Loucy (cell line): Measurements from ENCODE around the gene SLC9B2.

Experiments
- H2AFZ ChIP-seq: fragments of 200-600 bp; sonication (generic); 2 replicates; pipeline ENCODE4 v1.6.0; 2016; ENCODE audit warnings: antibody characterized with exemption, mild to moderate bottlenecking, low read length, moderate library complexity
- H3F3A ChIP-seq: fragments of 200-600 bp; 2 replicates; pipeline ENCODE4 v1.6.0; 2016; ENCODE audit warnings: antibody characterized with exemption, low read depth, mild to moderate bottlenecking
- H3K27me3 ChIP-seq: fragments of 200-600 bp; sonication (generic); 2 replicates; pipeline ENCODE4 v1.6.1; 2014; ENCODE audit warnings: low read length, mild to moderate bottlenecking; ENCODE audit not compliant: insufficient read depth, poor library complexity, severe bottlenecking
- H3K36me3 ChIP-seq: fragments of 200-600 bp; sonication (generic); 2 replicates; pipeline ENCODE4 v1.6.1; 2016; ENCODE audit warnings: low read length; ENCODE audit not compliant: insufficient read depth
- H3K4me1 ChIP-seq: fragments of 200-600 bp; sonication (generic); 2 replicates; pipeline ENCODE4 v1.5.1; 2014; ENCODE audit warnings: low read length, mild to moderate bottlenecking; ENCODE audit not compliant: insufficient read depth, poor library complexity, severe bottlenecking
- H3K4me2 ChIP-seq: fragments of 200-600 bp; sonication (generic); 2 replicates; pipeline ENCODE4 v1.6.0; 2014; ENCODE audit warnings: antibody characterized with exemption, low read length, low read depth, mild to moderate bottlenecking; ENCODE audit not compliant: poor library complexity, severe bottlenecking
- H3K4me3 ChIP-seq: fragments of 200-600 bp; sonication (generic); 2 replicates; pipeline ENCODE4 v1.5.1; 2014; ENCODE audit warnings: low read length, mild to moderate bottlenecking, mixed read lengths; ENCODE audit not compliant: poor library complexity, severe bottlenecking
- H3K79me2 ChIP-seq: fragments of 200-600 bp; sonication (generic); 2 replicates; pipeline ENCODE4 v1.6.1; 2014; ENCODE audit warnings: low read length; ENCODE audit not compliant: insufficient read depth
- H3K9ac ChIP-seq: fragments of 200-600 bp; sonication (generic); 2 replicates; pipeline ENCODE4 v1.6.0; 2014; ENCODE audit warnings: mild to moderate bottlenecking, low read depth, low read length, moderate library complexity; ENCODE audit not compliant: poor library complexity, severe bottlenecking
- H3K9me2 ChIP-seq: fragments of 200-600 bp; sonication (generic); replicated peaks from 2 replicates; pipeline ENCODE4 v1.6.1; 2016; ENCODE audit warnings: low read depth, low read length, mixed read lengths
- H3K9me3 ChIP-seq: fragments of 200-600 bp; sonication (generic); 2 replicates; pipeline ENCODE4 v1.6.1; 2014; ENCODE audit warnings: mild to moderate bottlenecking, antibody characterized with exemption, low read length, low read depth; ENCODE audit not compliant: insufficient read depth
- H4K20me1 ChIP-seq: fragments of 200-600 bp; sonication (generic); 2 replicates; pipeline ENCODE4 v1.6.0; 2014; ENCODE audit warnings: antibody characterized with exemption, low read length, mild to moderate bottlenecking; ENCODE audit not compliant: insufficient read depth, poor library complexity, severe bottlenecking
- CTCF ChIP-seq: fragments of 200-600 bp; sonication (generic); conservative IDR thresholded peaks from 2 replicates; pipeline ENCODE4 v1.5.1; 2014; ENCODE audit warnings: mild to moderate bottlenecking, antibody characterized with exemption, low read length
- EZH2phosphoT487 ChIP-seq: fragments of 200-600 bp; IDR thresholded peaks from 2 replicates; pipeline ENCODE4 v1.6.1; 2018; ENCODE audit warnings: antibody characterized with exemption, mild to moderate bottlenecking, moderate library complexity, borderline replicate concordance

Gene SLC9B2

GRCh38 chr4:103091601-103092223 is 15.2 kb upstream of the SLC9B2 start:
- H2AFZ ChIP-seq, result no peak overlapping the region
- H3K4me1 ChIP-seq, result no peaks in the 10 kb centered on the region
- TF ChIP-seq EZH2phosphoT487 (no peak), CTCF (peak; percentile 89)
- no peaks in the 10 kb centered on the region for H3F3A ChIP-seq
- H3K4me2 ChIP-seq, result no peak overlapping the region
- no peaks in the 10 kb centered on the region for H3K9me3 ChIP-seq
- H3K27me3 ChIP-seq, result no peaks in the 10 kb centered on the region
- no peaks in the 10 kb centered on the region for H4K20me1 ChIP-seq
- H3K79me2 ChIP-seq, result no peaks in the 10 kb centered on the region
- H3K4me3 ChIP-seq, result no peak overlapping the region
- no peaks in the 10 kb centered on the region; the same call in 1 of the 2 replicates for H3K36me3 ChIP-seq
- no peak overlapping the region for H3K9ac ChIP-seq
- no peaks in the 10 kb centered on the region for H3K9me2 ChIP-seq

- H3K9me2 ChIP-seq, result no peaks in the 10 kb centered on the region
- H3K4me3 ChIP-seq, result no peak overlapping the region
- H2AFZ ChIP-seq, result no peak overlapping the region
- no peaks in the 10 kb centered on the region for H3K4me1 ChIP-seq
- no peak overlapping the region for H3K4me2 ChIP-seq
- H3K9ac ChIP-seq, result no peak overlapping the region
- no peaks in the 10 kb centered on the region for H3F3A ChIP-seq
- no peaks in the 10 kb centered on the region for H3K79me2 ChIP-seq
- H3K9me3 ChIP-seq, result no peaks in the 10 kb centered on the region
- TF ChIP-seq EZH2phosphoT487 (no peak), CTCF (no peak)
- no peaks in the 10 kb centered on the region for H4K20me1 ChIP-seq
- no peaks in the 10 kb centered on the region for H3K27me3 ChIP-seq
- no peaks in the 10 kb centered on the region; the same call in 1 of the 2 replicates for H3K36me3 ChIP-seq
These were observed 12.9 kb upstream of the SLC9B2 start for GRCh38 chr4:103089481-103089880.

GRCh38 chr4:103086551-103086950 is 10.0 kb upstream of the SLC9B2 start:
- Histone ChIP-seq H3K27me3 (no peaks in the 10 kb centered on the region), H3K4me2 (no peak overlapping the region), H3K4me3 (no peak overlapping the region), H3F3A (no peaks in the 10 kb centered on the region), H3K9me3 (no peaks in the 10 kb centered on the region), H2AFZ (no peak overlapping the region), H3K79me2 (no peaks in the 10 kb centered on the region), H3K9ac (no peak overlapping the region), H3K9me2 (no peaks in the 10 kb centered on the region), H4K20me1 (no peaks in the 10 kb centered on the region), H3K4me1 (no peaks in the 10 kb centered on the region), H3K36me3 (no peaks in the 10 kb centered on the region; the same call in 1 of the 2 replicates)
- TF ChIP-seq CTCF (no peak), EZH2phosphoT487 (no peak)
